ENCODE results near the gene ZBTB18.

- TF ChIP-seq CTCF (IDR thresholded peaks at IDR 0.05; ENCODE audit: insufficient read depth, low read length, poor library complexity, severe bottlenecking) (no peak), EZH2phosphoT487 (conservative IDR thresholded peaks at IDR 0.05; ENCODE audit: low read length) (no peak)
These were observed 16.8 kb downstream of the ZBTB18 start for GRCh38 chr1:244067893-244068292.
